Measurements from ENCODE around the gene SARM1. TPM values are rescaled to one million over a fixed set of nuclear protein-coding genes. Genes with fewer than 3 reads are reported as not detected.
A peak's percentile ranks its signal among the peaks of the same experiment; 100 is the strongest.

Gene SARM1
- total RNA-seq, 2 donors from 2014 or later = 24.4 to 26.1 TPM

DNA sequence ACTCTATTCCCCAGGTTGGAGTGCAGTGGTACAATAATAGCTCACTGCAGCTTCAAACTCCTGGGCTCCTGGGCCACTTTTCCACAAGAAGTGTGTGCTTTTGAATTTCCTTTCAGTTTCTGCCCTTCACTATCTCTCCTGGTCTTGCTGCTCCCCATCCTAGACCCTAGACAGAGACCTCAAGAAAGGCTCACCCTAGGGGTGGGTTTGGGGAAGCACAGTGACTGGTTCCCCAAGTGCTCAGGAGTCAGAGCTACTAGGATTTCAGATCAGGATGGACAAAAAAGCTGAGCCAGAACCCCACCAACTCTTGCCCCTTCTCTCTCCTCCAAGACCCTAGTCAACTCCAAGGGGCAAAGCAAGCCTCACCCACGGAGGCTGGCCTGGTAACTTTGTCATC, 4.9 kb upstream of the SARM1 start:
- Mint-ChIP-seq H3K4me1 (peaks cover 3% of the 10 kb centered on the region), H3K36me3 (ENCODE audit: low read depth) (no peaks in the 10 kb centered on the region), H3K27me3 (no peaks in the 10 kb centered on the region), H3K27ac (no peak overlapping the region), H3K4me3 (no peak overlapping the region)
- H3K9me3 ChIP-seq (ENCODE audit: control insufficient read depth, low read length, poor library complexity, severe bottlenecking) = no peaks in the 10 kb centered on the region
- DNase-seq (no peak), ATAC-seq (no peak)

DNA sequence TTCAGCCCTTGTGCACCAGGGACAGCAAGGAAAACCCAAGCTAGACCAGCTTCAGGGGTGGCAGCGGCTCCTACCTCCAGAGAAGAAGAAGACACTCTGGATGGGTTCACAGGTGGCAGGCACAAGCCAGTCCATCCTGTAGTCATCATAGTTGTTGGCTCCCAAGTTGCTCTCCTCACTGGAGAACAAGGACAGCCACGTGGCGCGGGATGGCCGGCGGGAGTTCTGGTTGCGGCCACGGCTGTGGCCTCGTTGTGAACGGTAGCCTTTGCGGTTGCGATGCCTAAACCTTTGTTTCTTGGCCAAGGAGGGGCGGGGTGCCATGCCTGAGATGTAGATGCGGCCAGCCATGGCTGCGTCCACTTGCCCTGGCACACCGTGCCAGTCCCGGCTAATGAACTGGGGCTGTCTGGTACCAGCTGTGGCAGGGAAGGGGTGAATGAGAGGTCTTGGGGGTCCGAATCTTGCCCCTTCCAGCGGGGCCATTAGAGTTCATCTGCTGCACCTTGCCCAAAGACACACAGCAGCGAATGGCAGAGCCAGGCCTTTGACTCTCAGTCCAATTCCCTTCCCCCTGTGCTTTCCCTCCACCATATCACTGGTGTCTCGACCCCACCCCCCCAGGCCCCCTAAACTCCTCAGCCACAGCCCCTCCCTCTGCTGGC, 3.7 kb upstream of the SARM1 start:
- H3K4me1 Mint-ChIP-seq = peaks cover 4% of the 10 kb centered on the region
- H3K36me3 Mint-ChIP-seq (ENCODE audit: low read depth) = no peaks in the 10 kb centered on the region
- no peak overlapping the region for H3K4me3 Mint-ChIP-seq
- no peak for DNase-seq
- H3K9me3 ChIP-seq (ENCODE audit: control insufficient read depth, low read length, poor library complexity, severe bottlenecking) = no peaks in the 10 kb centered on the region
- H3K27me3 Mint-ChIP-seq = no peaks in the 10 kb centered on the region
- no peak for ATAC-seq
- no peak overlapping the region for H3K27ac Mint-ChIP-seq

- no peak overlapping the region for H3K27ac Mint-ChIP-seq
- H3K4me3 Mint-ChIP-seq = no peak overlapping the region
Observed at GRCh38 chr17:28368306-28368831, 3.1 kb upstream of the SARM1 start.

DNA sequence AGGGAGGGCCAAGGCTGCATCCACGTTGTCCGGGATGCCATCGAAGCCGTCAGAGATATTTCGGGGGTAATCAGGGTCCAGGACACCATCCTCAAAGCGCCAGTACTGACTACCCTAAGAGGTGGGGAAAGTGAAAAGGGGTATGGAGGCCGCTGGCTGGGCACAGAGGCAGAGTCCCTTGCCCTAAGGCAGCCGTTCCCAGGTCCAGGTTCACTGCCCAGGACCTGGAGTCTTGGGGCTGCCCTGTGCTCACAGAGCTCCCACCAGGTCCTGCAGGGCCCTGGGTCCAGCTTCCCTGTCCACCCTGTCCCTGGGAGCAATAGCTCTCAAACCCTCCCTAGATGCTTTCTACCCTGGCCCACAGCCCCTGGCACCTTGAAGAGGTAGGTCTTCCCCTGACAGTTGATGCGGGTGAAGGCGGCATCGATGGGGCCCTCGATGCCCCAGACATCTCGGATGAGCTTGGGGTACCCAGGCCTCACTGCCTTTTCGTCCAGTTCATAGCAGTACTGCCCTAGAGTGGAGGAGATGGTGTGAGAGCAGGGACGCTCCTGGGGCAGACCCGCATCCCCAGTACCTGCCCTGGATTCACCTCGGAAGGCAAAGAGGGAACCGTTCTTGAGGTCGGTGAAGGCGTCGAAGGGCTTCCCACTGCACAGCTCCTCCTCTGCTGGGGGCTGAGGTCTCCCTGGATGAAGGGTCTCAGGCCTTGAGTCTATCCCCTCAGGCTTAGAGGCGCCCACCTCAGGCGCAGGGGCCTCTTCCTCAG, 2.4 kb upstream of the SARM1 start:
- no peak overlapping the region for H3K4me3 Mint-ChIP-seq
- no peaks in the 10 kb centered on the region for H3K36me3 Mint-ChIP-seq (ENCODE audit: low read depth)
- peaks cover 11% of the 10 kb centered on the region for H3K4me1 Mint-ChIP-seq
- H3K27ac Mint-ChIP-seq = no peak overlapping the region
- ATAC-seq = no peak
- H3K27me3 Mint-ChIP-seq = no peaks in the 10 kb centered on the region
- H3K9me3 ChIP-seq (ENCODE audit: control insufficient read depth, low read length, poor library complexity, severe bottlenecking) = no peaks in the 10 kb centered on the region
- no peak for DNase-seq

More at GRCh38 chr17:28368306-28368831, 3.1 kb upstream of the SARM1 start:
- H3K9me3 ChIP-seq (ENCODE audit: control insufficient read depth, low read length, poor library complexity, severe bottlenecking) = no peaks in the 10 kb centered on the region
- DNase-seq (no peak), ATAC-seq (no peak)
- no peaks in the 10 kb centered on the region for H3K36me3 Mint-ChIP-seq (ENCODE audit: low read depth)
- H3K4me1 Mint-ChIP-seq = peaks cover 8% of the 10 kb centered on the region
- H3K27me3 Mint-ChIP-seq = no peaks in the 10 kb centered on the region

DNA sequence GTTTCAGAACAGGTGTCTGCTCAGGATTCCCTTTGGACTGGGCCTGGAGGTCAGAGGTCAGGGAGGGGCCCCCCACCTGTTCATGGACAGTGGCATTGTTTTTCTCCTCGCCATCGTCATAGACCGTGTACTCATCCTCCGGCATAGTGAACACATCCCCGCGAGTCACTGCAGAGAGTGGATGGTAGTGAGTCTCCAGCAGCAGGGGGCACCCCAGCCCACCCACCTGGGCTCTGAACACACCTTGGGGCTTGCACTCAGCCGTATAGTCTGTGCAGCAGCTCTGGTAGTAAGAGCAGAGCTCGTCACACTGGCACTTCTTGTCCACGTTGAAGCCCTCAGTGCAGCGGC, 1.8 kb upstream of the SARM1 start:
- peaks cover 11% of the 10 kb centered on the region for H3K4me1 Mint-ChIP-seq

GRCh38 chr17:28370035-28370743, 1.3 kb upstream of the SARM1 start, which contains the start of gene VTN:
VTN (minus strand) TSS chr17:28370307; CDS start chr17:28370203, 104 bp downstream.
- H3K4me1 Mint-ChIP-seq = peaks cover 13% of the 10 kb centered on the region
- H3K9me3 ChIP-seq (ENCODE audit: control insufficient read depth, low read length, poor library complexity, severe bottlenecking) = no peaks in the 10 kb centered on the region
- no peak for DNase-seq
- H3K4me3 Mint-ChIP-seq = peak within 1 kb of the TSS; percentile 97
- H3K27ac Mint-ChIP-seq = peak within 1 kb of the TSS; percentile 85
- H3K27me3 Mint-ChIP-seq = no peaks in the 10 kb centered on the region
- ATAC-seq = no peak
- H3K36me3 Mint-ChIP-seq (ENCODE audit: low read depth) = no peaks in the 10 kb centered on the region

More for the DNA sequence above, 1.8 kb upstream of the SARM1 start:
- DNase-seq = no peak
- no peak for ATAC-seq
- H3K27me3 Mint-ChIP-seq = no peaks in the 10 kb centered on the region
- H3K36me3 Mint-ChIP-seq (ENCODE audit: low read depth) = no peaks in the 10 kb centered on the region
- H3K9me3 ChIP-seq (ENCODE audit: control insufficient read depth, low read length, poor library complexity, severe bottlenecking) = no peaks in the 10 kb centered on the region
- H3K4me3 Mint-ChIP-seq = no peak overlapping the region
- no peak overlapping the region for H3K27ac Mint-ChIP-seq

DNA sequence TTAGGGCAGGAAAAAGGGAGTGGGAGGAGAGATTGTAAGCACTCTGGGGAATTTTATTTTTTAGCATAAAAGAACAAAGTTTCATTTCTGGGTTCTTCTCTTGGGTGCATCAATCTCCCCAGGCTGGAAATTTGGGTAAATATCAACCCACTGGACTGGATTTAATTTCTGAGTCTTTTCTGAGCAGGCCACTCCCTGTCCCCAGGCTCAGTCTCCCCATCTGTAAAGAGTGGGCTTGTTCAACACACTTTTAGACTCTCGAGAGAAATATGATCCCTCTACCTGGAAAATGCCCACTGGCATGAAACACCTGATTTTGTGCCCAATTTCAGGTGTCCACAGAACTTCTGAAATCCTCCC, 770 bp upstream of the SARM1 start:
- no peak for DNase-seq
- Mint-ChIP-seq H3K27ac (peak overlapping the region; percentile 85), H3K27me3 (no peaks in the 10 kb centered on the region), H3K4me3 (peak overlapping the region; percentile 97), H3K4me1 (peaks cover 13% of the 10 kb centered on the region), H3K36me3 (ENCODE audit: low read depth) (no peaks in the 10 kb centered on the region)
- H3K9me3 ChIP-seq (ENCODE audit: control insufficient read depth, low read length, poor library complexity, severe bottlenecking) = no peaks in the 10 kb centered on the region
- no peak for ATAC-seq

GRCh38 chr17:28372203-28372944, 880 bp downstream of the SARM1 start:
- Mint-ChIP-seq H3K27me3 (no peaks in the 10 kb centered on the region), H3K36me3 (ENCODE audit: low read depth) (no peaks in the 10 kb centered on the region), H3K4me3 (peak overlapping the region; percentile 97), H3K27ac (peak overlapping the region; percentile 60), H3K4me1 (peaks cover 13% of the 10 kb centered on the region)
- no peak for DNase-seq
- H3K9me3 ChIP-seq (ENCODE audit: control insufficient read depth, low read length, poor library complexity, severe bottlenecking) = no peaks in the 10 kb centered on the region
- ATAC-seq = no peak

GRCh38 chr17:28372945-28373274, 1.4 kb downstream of the SARM1 start:
- no peaks in the 10 kb centered on the region for H3K9me3 ChIP-seq (ENCODE audit: control insufficient read depth, low read length, poor library complexity, severe bottlenecking)
- peak overlapping the region; percentile 97 for H3K4me3 Mint-ChIP-seq
- peak overlapping the region; percentile 60 for H3K27ac Mint-ChIP-seq
- ATAC-seq (no peak), DNase-seq (no peak)
- no peaks in the 10 kb centered on the region for H3K27me3 Mint-ChIP-seq
- no peaks in the 10 kb centered on the region for H3K36me3 Mint-ChIP-seq (ENCODE audit: low read depth)
- H3K4me1 Mint-ChIP-seq = peaks cover 13% of the 10 kb centered on the region

DNA sequence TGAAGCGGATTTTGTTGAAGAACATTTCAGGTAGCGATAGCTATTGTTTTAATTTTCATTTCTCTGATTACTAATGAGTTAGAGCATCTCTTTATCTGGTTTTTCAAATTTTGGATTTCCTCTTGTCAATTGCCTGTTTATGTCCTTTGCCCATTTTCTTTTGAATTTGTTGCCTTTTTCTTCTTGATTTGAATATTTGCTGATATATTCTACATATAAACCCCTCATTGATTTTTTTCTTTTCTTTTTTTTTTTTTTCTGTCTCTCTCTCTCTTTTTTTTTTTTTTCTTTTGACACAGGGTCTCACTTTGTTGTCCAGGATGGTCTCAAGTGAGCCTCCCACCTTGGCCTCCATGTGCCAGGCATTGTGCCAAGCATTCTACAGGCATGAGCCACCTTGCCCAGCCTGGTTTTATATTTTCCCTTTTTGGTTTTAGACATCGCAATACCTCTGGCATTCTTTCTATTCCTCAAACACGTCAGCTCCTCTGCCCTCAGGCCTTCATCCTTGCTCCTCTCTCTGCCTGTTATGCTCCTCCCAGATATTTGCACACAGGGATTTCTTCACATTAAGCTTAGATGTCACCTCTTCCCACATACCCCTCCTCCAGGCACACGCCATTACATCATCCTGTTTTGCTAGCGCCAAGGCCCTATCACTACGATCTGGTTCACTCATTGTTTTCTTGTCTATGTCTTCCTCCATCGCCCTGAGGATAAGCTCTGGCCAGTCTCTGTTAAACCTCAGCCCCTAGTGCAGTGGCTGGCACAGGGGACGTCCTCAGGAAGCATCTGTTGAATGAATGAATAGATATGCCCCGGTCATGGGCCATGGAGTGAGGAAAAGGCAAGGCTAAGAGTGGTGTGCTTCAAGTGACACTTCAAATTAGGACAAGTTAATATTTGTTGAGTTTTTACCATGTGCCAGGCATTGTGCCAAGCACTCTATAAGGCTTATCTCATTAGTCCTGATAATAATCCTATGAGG, 8.6 kb downstream of the SARM1 start:
- peaks cover 23% of the 10 kb centered on the region for H3K4me1 Mint-ChIP-seq
- H3K27ac Mint-ChIP-seq = no peak overlapping the region
- peaks cover 7% of the 10 kb centered on the region for H3K36me3 Mint-ChIP-seq (ENCODE audit: low read depth)
- ATAC-seq = no peak
- no peaks in the 10 kb centered on the region for H3K9me3 ChIP-seq (ENCODE audit: control insufficient read depth, low read length, poor library complexity, severe bottlenecking)
- no peak for DNase-seq
- H3K4me3 Mint-ChIP-seq = no peak overlapping the region
- H3K27me3 Mint-ChIP-seq = no peaks in the 10 kb centered on the region

DNA sequence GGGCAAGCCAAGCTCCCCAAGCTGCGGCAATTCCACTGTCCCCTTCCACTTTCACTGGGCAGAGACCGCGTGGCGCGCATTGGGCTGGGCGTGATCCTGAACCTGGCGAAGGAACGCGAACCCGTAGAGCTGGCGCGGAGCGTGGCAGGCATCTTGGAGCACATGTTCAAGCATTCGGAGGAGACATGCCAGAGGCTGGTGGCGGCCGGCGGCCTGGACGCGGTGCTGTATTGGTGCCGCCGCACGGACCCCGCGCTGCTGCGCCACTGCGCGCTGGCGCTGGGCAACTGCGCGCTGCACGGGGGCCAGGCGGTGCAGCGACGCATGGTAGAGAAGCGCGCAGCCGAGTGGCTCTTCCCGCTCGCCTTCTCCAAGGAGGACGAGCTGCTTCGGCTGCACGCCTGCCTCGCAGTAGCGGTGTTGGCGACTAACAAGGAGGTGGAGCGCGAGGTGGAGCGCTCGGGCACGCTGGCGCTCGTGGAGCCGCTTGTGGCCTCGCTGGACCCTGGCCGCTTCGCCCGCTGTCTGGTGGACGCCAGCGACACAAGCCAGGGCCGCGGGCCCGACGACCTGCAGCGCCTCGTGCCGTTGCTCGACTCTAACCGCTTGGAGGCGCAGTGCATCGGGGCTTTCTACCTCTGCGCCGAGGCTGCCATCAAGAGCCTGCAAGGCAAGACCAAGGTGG, 9.8 kb downstream of the SARM1 start:
- Mint-ChIP-seq H3K27ac (no peak overlapping the region), H3K4me3 (no peak overlapping the region), H3K27me3 (no peaks in the 10 kb centered on the region), H3K4me1 (peaks cover 29% of the 10 kb centered on the region), H3K36me3 (ENCODE audit: low read depth) (peaks cover 7% of the 10 kb centered on the region)
- ATAC-seq = no peak
- no peaks in the 10 kb centered on the region for H3K9me3 ChIP-seq (ENCODE audit: control insufficient read depth, low read length, poor library complexity, severe bottlenecking)
- no peak for DNase-seq
